ENCODE data around the gene ZNF385C.
"Not testable (repeated sequence)": the region's sequence is repeated elsewhere in the genome, so short reads cannot be mapped to it uniquely, and the experiment has no call there.

ZNF385C gene

GRCh38 chr17:42018988-42019387 is 79.3 kb downstream of the ZNF385C start:
- TF ChIP-seq CTCF (IDR thresholded peaks at IDR 0.05; ENCODE audit: insufficient read depth, low read depth, low read length, missing control alignments) = no peak
- H3K4me3 ChIP-seq (ENCODE audit: low read length) = no peak overlapping the region
- DNase-seq (ENCODE audit: low read depth) = no peak

GRCh38 chr17:42018339-42018738 is 79.9 kb downstream of the ZNF385C start:
- TF ChIP-seq CTCF (IDR thresholded peaks at IDR 0.05; ENCODE audit: insufficient read depth, low read depth, low read length, missing control alignments) = no peak
- DNase-seq (ENCODE audit: low read depth) = no peak

GRCh38 chr17:42017866-42018200 is 80.4 kb downstream of the ZNF385C start:
- TF ChIP-seq CTCF (IDR thresholded peaks at IDR 0.05; ENCODE audit: insufficient read depth, low read depth, low read length, missing control alignments) = no peak
- DNase-seq (ENCODE audit: low read depth) = no peak
- H3K4me3 ChIP-seq (ENCODE audit: low read length) = peak overlapping the region; percentile 98

More at GRCh38 chr17:42018339-42018738, 79.9 kb downstream of the ZNF385C start:
- H3K4me3 ChIP-seq (ENCODE audit: low read length) = peak overlapping the region; percentile 98

- peak within 1 kb of the TSS; percentile 98 for H3K4me3 ChIP-seq (ENCODE audit: low read length)
- no peak for TF ChIP-seq CTCF (IDR thresholded peaks at IDR 0.05; ENCODE audit: insufficient read depth, low read depth, low read length, missing control alignments)
- DNase-seq (ENCODE audit: low read depth) = peak; percentile 92
These were observed 81.1 kb downstream of the ZNF385C start, which contains the start of gene DNAJC7 for GRCh38 chr17:42016941-42017865. TSS of gene DNAJC7 (minus strand) at chr17:42017439. CDS start at chr17:42017416, 23 bp downstream.

GRCh38 chr17:42016411-42016831 is 81.9 kb downstream of the ZNF385C start:
- TF ChIP-seq CTCF (IDR thresholded peaks at IDR 0.05; ENCODE audit: insufficient read depth, low read depth, low read length, missing control alignments) = no peak
- DNase-seq (ENCODE audit: low read depth) = no peak
- H3K4me3 ChIP-seq (ENCODE audit: low read length) = peak overlapping the region; percentile 98

- H3K4me3 ChIP-seq (ENCODE audit: low read length); DNase-seq (ENCODE audit: low read depth): not testable (repeated sequence)
These were observed 84.5 kb downstream of the ZNF385C start for GRCh38 chr17:42013740-42014139.

- not testable (repeated sequence) for H3K4me3 ChIP-seq (ENCODE audit: low read length); DNase-seq (ENCODE audit: low read depth)
These were observed 85.9 kb downstream of the ZNF385C start for GRCh38 chr17:42012363-42012762.

All from epithelial cell of esophagus (primary cell).